HG03280 (cell line): ENCODE measurements around the gene COQ9.
"Not testable (repeated sequence)": the region's sequence is repeated elsewhere in the genome, so short reads cannot be mapped to it uniquely, and the experiment has no call there.

Experiments used
- ATAC-seq: cut with Tn5 transposase; IDR thresholded peaks from one replicate; pipeline ENCODE4 v1.9.1; 2021; ENCODE audit warnings: mild to moderate bottlenecking, moderate library complexity; ENCODE audit not compliant: unreplicated experiment

The COQ9 gene, protein sequence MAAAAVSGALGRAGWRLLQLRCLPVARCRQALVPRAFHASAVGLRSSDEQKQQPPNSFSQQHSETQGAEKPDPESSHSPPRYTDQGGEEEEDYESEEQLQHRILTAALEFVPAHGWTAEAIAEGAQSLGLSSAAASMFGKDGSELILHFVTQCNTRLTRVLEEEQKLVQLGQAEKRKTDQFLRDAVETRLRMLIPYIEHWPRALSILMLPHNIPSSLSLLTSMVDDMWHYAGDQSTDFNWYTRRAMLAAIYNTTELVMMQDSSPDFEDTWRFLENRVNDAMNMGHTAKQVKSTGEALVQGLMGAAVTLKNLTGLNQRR

DNA sequence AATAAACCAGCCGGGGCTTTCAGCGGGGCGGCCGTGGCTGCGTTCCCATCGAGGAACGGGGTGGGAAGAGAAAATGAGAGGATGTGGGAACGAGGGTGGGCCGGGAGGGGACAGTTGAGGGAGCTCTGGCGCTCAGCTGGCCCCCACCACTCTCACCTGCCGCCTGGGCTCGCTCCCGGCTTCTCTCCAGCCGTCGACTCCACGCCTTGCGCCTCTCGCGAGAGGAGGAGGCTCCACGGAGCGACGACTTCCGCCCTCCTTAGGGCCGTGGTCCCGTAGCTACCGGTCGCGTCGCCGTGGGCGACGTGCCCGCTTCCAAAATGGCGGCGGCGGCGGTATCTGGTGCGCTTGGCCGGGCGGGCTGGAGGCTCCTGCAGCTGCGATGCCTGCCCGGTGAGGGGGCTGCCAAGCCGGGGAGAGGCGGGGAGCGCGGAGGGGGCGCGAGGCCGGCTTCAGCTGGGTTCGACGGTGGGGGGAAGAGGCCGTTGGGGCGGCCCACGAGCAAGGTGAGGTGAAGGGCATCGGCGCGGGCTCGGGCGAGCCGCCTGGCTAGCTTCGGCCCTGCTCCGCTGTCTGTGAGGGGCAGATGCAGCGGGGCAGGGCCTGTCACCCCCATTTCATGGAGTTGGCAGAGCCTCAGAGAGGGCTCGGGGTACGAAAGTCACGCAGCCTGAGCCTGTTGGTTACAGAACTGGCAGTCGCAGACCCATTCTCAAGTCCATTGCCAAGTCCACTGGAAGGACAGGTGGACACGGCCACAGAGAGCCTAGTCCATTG lies at the start of gene COQ9, which contains the start of gene CIAPIN1:
TSS of gene COQ9 (plus strand) at position 294 of the 777 bp plus-strand sequence. CDS start at position 321, 27 bp downstream.
TSS of gene CIAPIN1 (minus strand) at position 200 of the 777 bp plus-strand sequence. CDS start 6,457 bp downstream, outside the sequence.
- peak; percentile 97 for ATAC-seq

DNA sequence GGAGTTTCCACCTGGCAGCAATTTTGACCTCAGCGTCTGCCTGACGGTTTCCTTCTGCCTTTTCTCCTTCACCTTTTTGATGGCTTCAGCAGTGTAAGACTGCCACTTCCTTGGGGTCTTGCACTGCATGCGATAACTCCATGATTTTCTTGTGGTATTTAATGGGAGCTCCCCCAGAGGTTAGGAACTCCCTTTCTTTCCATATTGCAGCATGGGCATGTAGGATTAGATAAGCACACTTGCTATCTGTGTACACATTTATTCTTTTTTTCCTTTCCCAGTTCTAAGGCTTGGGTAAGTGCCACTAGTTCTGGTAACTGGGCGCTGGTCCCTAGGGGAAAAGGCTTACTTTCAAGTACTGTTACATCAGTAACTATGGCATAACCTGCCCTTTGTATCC lies 49.8 kb upstream of the COQ9 start:
- ATAC-seq: not testable (repeated sequence)

- no peak for ATAC-seq
Measured at GRCh38 chr16:57401943-57402640, 45.2 kb upstream of the COQ9 start.

DNA sequence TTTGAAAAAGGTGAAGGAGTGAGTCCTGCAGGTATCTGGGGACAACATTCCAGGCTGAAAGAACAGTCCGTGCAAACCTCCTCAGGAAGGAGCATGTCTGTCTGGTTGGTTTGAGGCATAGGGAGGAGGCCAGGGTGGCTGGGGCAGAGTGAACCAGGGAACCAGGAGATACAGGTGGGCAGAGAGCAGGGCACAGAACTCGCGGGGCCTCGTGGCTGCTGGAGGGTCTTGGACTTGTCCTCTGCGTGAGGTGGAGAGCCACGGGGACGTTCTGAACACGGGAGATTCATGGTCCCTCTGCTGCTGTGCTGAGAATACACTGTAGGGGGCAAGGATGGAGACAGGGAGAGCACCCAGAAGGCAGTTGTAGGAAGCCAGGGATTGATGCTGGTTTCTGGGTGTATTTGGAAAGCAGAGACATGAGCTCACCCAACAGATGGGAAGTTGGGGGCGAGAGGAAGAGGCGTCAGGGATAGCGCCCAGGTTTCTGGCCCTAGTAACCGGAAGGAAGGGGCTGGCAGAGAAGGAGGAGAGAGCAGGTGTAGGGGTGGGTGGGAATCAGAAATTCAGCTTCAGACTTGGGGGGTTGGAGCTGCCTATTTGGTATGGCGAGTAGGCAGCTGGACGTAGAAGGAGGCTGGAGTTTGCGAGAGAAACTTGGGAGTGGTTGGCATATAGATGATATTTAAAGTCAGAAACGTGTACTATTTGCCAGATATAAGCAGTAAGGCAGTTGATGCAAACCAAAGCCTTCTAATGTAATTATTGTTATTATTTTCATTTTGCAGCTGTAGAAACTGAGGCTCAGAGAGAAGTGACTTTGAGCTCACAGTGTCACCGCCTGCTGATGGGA lies 43.1 kb upstream of the COQ9 start, which contains the start of gene CCL17:
TSS of gene CCL17 (plus strand) at position 803 of the 853 bp plus-strand sequence. CDS start 9,166 bp downstream, outside the sequence.
- ATAC-seq: no peak

GRCh38 chr16:57405097-57405496 lies 42.2 kb upstream of the COQ9 start:
- ATAC-seq: no peak

DNA sequence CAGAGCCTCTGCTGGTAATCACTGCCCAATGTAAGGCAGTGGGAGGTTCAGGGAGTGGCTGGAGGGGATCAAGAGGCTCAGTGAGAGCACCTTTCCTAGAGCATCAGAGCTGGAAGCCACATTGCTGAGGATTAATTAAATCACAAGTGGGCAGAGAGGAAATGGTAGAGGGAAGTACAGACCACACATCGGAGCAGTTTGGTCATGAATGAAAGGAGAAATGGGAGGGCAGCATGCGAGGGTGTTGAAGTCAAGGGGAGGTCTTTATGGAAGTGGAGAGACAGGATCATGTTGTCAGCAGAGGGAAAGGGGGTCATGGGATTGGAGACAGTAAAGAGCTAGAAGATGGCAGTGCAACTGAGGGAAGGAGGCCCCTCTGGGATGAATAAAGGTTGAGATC lies 40.4 kb upstream of the COQ9 start:
- no peak for ATAC-seq

GRCh38 chr16:57407521-57408353 lies 39.5 kb upstream of the COQ9 start:
- ATAC-seq: no peak

- ATAC-seq: no peak
Measured at GRCh38 chr16:57409065-57409464, 38.2 kb upstream of the COQ9 start.

- no peak for ATAC-seq
Measured at GRCh38 chr16:57409870-57410587, 37.2 kb upstream of the COQ9 start.

GRCh38 chr16:57411362-57411976 lies 35.8 kb upstream of the COQ9 start:
- no peak for ATAC-seq

- no peak for ATAC-seq
Measured at GRCh38 chr16:57412584-57412983, 34.7 kb upstream of the COQ9 start.

DNA sequence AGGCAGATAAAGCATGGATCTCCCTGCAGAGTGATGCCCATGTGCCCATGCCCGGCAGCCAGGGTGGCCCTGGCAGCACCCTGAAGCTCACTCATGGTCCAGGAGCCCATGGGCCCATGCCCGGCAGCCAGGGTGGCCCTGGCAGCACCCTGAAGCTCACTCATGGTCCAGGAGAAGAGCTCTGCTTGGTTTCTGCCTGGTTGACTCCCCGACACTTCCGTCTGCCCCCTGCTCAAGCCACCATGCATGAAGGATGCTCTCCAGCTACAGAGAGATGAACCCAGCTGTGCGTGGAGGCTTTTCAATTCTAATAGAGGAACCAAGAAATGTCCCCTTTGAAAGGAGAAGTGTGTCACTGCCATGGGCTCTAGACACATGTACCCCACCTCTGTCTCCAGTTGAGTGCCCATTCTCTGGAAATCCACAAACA lies 34.0 kb upstream of the COQ9 start:
- ATAC-seq: peak; percentile 51

- no peak for ATAC-seq
Measured at GRCh38 chr16:57413733-57414132, 33.5 kb upstream of the COQ9 start.

- no peak for ATAC-seq
Measured at GRCh38 chr16:57416084-57416483, 31.2 kb upstream of the COQ9 start.

DNA sequence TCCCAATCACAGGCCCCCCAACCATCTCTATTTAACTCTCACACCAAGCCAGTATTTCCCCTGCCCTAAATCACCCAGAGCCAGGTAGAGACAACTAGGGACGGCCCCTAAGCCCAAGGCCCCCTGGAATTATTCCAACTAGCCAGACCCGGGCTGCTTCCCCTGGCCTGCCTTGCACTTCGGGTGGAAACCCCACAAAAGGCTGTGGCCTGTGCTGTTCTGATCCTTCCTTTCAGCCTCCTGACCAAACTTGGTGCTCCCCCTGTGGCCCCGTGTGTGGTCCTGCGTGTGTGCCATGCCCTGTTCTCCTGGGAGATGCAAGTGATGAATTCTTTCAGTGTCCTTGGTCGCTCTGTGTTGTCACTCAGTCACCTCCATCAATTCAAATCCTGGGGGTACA lies 27.8 kb upstream of the COQ9 start:
- no peak for ATAC-seq

DNA sequence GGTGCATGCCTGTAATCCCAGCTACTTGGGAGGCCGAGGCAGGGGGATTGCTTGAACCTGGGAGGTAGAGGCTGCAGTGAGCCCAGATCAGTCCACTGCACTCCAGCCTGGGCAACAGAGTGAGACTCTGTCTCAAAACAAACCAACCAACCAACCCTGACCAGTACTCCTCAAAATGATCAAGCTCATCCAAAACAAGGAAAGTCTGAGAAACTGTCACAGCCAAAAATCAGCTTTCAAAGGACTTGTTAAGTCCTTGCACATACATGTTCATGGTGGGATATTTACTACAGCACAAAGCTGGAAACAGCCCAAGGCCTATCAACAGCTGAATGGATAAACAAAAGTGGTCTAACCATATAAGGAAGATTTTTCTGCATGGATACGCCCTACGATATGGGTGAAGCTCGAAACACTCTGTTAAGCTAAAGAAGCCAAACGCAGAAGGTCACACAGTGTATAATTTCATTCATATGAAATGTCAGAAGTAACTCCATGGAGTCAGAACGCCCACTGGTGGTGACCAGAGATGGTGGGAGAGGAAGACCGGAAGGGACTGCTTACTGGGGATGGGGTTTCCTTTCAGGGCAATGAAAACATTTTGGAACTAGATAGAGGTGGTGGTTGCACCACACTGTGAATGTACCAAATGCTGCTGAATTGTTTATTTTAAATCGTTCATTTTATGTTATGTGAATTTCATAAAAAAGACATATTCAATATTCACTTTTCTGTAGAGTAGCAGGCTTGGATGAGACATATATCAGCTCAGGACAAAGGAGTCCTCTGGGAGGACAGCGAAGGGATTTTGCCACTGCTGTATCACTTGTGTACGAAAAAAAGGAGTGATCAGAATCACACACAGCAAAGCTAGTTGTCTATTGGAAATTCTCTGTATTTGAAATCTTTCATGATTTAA lies 25.0 kb upstream of the COQ9 start:
- no peak for ATAC-seq

GRCh38 chr16:57423152-57423551 lies 24.1 kb upstream of the COQ9 start:
- no peak for ATAC-seq
